Measurements from ENCODE around the gene CYB5D1.

- TF ChIP-seq EP300 (IDR thresholded peaks at IDR 0.05; ENCODE audit: borderline replicate concordance in 1 of 2, low read depth in 2 of 2, low read length in 2 of 2) (no peak), CHD2 (IDR thresholded peaks at IDR 0.05; ENCODE audit: low read length) (no peak)
Measured at GRCh38 chr17:7846063-7846735, 11.6 kb upstream of the CYB5D1 start.

Data from H1 (cell line).